ENCODE measurements around the gene CREBZF. TPM values are rescaled to one million over a fixed set of nuclear protein-coding genes. Genes with fewer than 3 reads are reported as not detected.

CREBZF gene
- 38.0 and 44.7 TPM in 2 replicates for total RNA-seq
- long read RNA-seq, partial matches to known transcripts: 1 of 3 reads
- long read RNA-seq, other reads (novel, unspliced or antisense): 2 of 3 reads

GRCh38 chr11:85664615-85665481 is at the start of gene CREBZF:
Gene CREBZF, minus strand, starts transcription at chr11:85665129. Its CDS starts 254 bp downstream, at chr11:85664875.
- H3K9me3 Mint-ChIP-seq (ENCODE audit: unreplicated experiment): no peaks in the 10 kb centered on the region
- H3K27ac Mint-ChIP-seq (ENCODE audit: unreplicated experiment): peak within 1 kb of the TSS; percentile 98
- peaks cover 36% of the 10 kb centered on the region for H3K4me1 Mint-ChIP-seq (ENCODE audit: unreplicated experiment)
- H3K27me3 Mint-ChIP-seq (ENCODE audit: unreplicated experiment): no peaks in the 10 kb centered on the region
- TF ChIP-seq CTCF (IDR thresholded peaks at IDR 0.05): no peak
- H3K36me3 Mint-ChIP-seq (ENCODE audit: unreplicated experiment): peaks cover 15% of the 10 kb centered on the region
- peak within 1 kb of the TSS; percentile 96 for H3K4me3 Mint-ChIP-seq (ENCODE audit: unreplicated experiment)
- peak; percentile 99 for DNase-seq (ENCODE audit: extremely low spot score, unreplicated experiment)

- Mint-ChIP-seq H3K27ac (ENCODE audit: unreplicated experiment) (no peak overlapping the region), H3K4me3 (ENCODE audit: unreplicated experiment) (no peak overlapping the region), H3K27me3 (ENCODE audit: unreplicated experiment) (no peaks in the 10 kb centered on the region), H3K9me3 (ENCODE audit: unreplicated experiment) (no peaks in the 10 kb centered on the region), H3K4me1 (ENCODE audit: unreplicated experiment) (no peaks in the 10 kb centered on the region), H3K36me3 (ENCODE audit: unreplicated experiment) (no peaks in the 10 kb centered on the region)
- no peak for TF ChIP-seq CTCF (IDR thresholded peaks at IDR 0.05)
- no peak for DNase-seq (ENCODE audit: extremely low spot score, unreplicated experiment)
These were observed 48.0 kb upstream of the CREBZF start for GRCh38 chr11:85712953-85713352.

GRCh38 chr11:85710917-85711316 is 46.0 kb upstream of the CREBZF start:
- Mint-ChIP-seq H3K4me1 (ENCODE audit: unreplicated experiment) (no peaks in the 10 kb centered on the region), H3K27ac (ENCODE audit: unreplicated experiment) (no peak overlapping the region), H3K4me3 (ENCODE audit: unreplicated experiment) (no peak overlapping the region), H3K36me3 (ENCODE audit: unreplicated experiment) (no peaks in the 10 kb centered on the region), H3K9me3 (ENCODE audit: unreplicated experiment) (no peaks in the 10 kb centered on the region), H3K27me3 (ENCODE audit: unreplicated experiment) (no peaks in the 10 kb centered on the region)
- TF ChIP-seq CTCF (IDR thresholded peaks at IDR 0.05): no peak
- DNase-seq (ENCODE audit: extremely low spot score, unreplicated experiment): no peak

GRCh38 chr11:85709941-85710702 is 45.2 kb upstream of the CREBZF start:
- no peaks in the 10 kb centered on the region for H3K27me3 Mint-ChIP-seq (ENCODE audit: unreplicated experiment)
- H3K4me3 Mint-ChIP-seq (ENCODE audit: unreplicated experiment): no peak overlapping the region
- H3K9me3 Mint-ChIP-seq (ENCODE audit: unreplicated experiment): no peaks in the 10 kb centered on the region
- no peaks in the 10 kb centered on the region for H3K36me3 Mint-ChIP-seq (ENCODE audit: unreplicated experiment)
- H3K27ac Mint-ChIP-seq (ENCODE audit: unreplicated experiment): no peak overlapping the region
- no peak for DNase-seq (ENCODE audit: extremely low spot score, unreplicated experiment)
- H3K4me1 Mint-ChIP-seq (ENCODE audit: unreplicated experiment): no peaks in the 10 kb centered on the region
- no peak for TF ChIP-seq CTCF (IDR thresholded peaks at IDR 0.05)

GRCh38 chr11:85705800-85706199 is 40.9 kb upstream of the CREBZF start:
- H3K27me3 Mint-ChIP-seq (ENCODE audit: unreplicated experiment): no peaks in the 10 kb centered on the region
- H3K9me3 Mint-ChIP-seq (ENCODE audit: unreplicated experiment): peaks cover 5% of the 10 kb centered on the region
- H3K4me3 Mint-ChIP-seq (ENCODE audit: unreplicated experiment): no peak overlapping the region
- DNase-seq (ENCODE audit: extremely low spot score, unreplicated experiment): no peak
- no peak for TF ChIP-seq CTCF (IDR thresholded peaks at IDR 0.05)
- no peak overlapping the region for H3K27ac Mint-ChIP-seq (ENCODE audit: unreplicated experiment)
- H3K4me1 Mint-ChIP-seq (ENCODE audit: unreplicated experiment): no peaks in the 10 kb centered on the region
- peaks cover 4% of the 10 kb centered on the region for H3K36me3 Mint-ChIP-seq (ENCODE audit: unreplicated experiment)
